NB4 (cell line): Measurements from ENCODE around the gene M1AP.

Experiments used
- DNase-seq: peaks from one replicate; pipeline ENCODE4 v3.0.0; 2010; ENCODE audit warnings: low read depth
- H3K4me3 ChIP-seq: one replicate; pipeline ENCODE4 v1.5.1; 2011; ENCODE audit warnings: mild to moderate bottlenecking, low read depth, low read length, moderate library complexity
- CTCF ChIP-seq: IDR thresholded peaks from one replicate; pipeline ENCODE4 v1.5.1; 2012; ENCODE audit warnings: low read depth, low read length
- MAX ChIP-seq: IDR thresholded peaks from 2 replicates; pipeline ENCODE4 v1.6.1; 2011; ENCODE audit warnings: low read depth, low read length
- MYC ChIP-seq: IDR thresholded peaks from 2 replicates; pipeline ENCODE4 v1.6.1; 2011; ENCODE audit warnings: low read depth, low read length
- POLR2A ChIP-seq: IDR thresholded peaks from 2 replicates; pipeline ENCODE4 v1.6.1; 2011; ENCODE audit warnings: mild to moderate bottlenecking; ENCODE audit not compliant: insufficient read length; ENCODE audit errors: extremely low read depth

M1AP gene

GRCh38 chr2:74648009-74648443, at the start of gene M1AP:
Gene M1AP, minus strand, starts transcription at chr2:74648330. Its CDS starts 8,055 bp downstream, at chr2:74640275.
- TF ChIP-seq CTCF (no peak), MAX (no peak), MYC (no peak), POLR2A (no peak)
- no peak within 1 kb of the TSS for H3K4me3 ChIP-seq

GRCh38 chr2:74696829-74697228, 48.7 kb upstream of the M1AP start:
- no peak for DNase-seq
- TF ChIP-seq MAX (no peak), POLR2A (no peak), MYC (no peak), CTCF (no peak)
- H3K4me3 ChIP-seq: no peak overlapping the region

More at GRCh38 chr2:74648009-74648443, at the start of gene M1AP:
- no peak for DNase-seq

- no peak overlapping the region for H3K4me3 ChIP-seq
- DNase-seq: no peak
- TF ChIP-seq CTCF: no peak
These were observed 47.5 kb upstream of the M1AP start for GRCh38 chr2:74695663-74696062.

- no peak for TF ChIP-seq CTCF
- no peak overlapping the region for H3K4me3 ChIP-seq
- peak; percentile 54 for DNase-seq
These were observed 46.2 kb upstream of the M1AP start for GRCh38 chr2:74694281-74694680.

- no peak for DNase-seq
- no peak overlapping the region for H3K4me3 ChIP-seq
- TF ChIP-seq CTCF: no peak
These were observed 45.5 kb upstream of the M1AP start for GRCh38 chr2:74693668-74694067.

- TF ChIP-seq MYC: no peak
- no peak for TF ChIP-seq CTCF
- no peak for TF ChIP-seq POLR2A
- TF ChIP-seq MAX: no peak
- H3K4me3 ChIP-seq: no peak overlapping the region
- no peak for DNase-seq
These were observed 45.1 kb upstream of the M1AP start for GRCh38 chr2:74693213-74693612.
